HG03159 (cell line): ENCODE data around the gene DHRSX.

Source experiments
- ATAC-seq: cut with Tn5 transposase; IDR thresholded peaks from one replicate; pipeline ENCODE4 v1.9.1; 2021; ENCODE audit warnings: mild to moderate bottlenecking, moderate library complexity; ENCODE audit not compliant: unreplicated experiment

The DHRSX gene

DNA sequence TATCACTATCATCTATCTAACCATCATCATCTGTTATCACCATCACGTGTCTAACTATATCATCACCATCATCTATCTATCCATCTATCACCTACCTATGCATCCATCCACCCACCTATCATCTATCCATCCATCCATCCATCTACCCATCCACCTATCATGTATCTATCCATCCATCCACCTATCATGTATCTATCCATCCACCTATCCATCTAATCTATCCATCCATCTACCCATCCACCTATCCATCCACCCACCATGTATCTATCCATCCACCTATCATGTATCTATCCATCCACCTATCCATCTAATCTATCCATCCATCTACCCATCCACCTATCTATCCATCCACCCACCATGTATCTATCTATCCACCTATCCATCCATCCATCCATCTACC is 316.7 kb downstream of the DHRSX start:
- ATAC-seq, result no peak

- ATAC-seq, result no peak
Observed at GRCh38 chrX:2183193-2183725, 317.5 kb downstream of the DHRSX start.

GRCh38 chrX:2177541-2177940 is 323.2 kb downstream of the DHRSX start:
- ATAC-seq, result no peak

- no peak for ATAC-seq
Observed at GRCh38 chrX:2176733-2177132, 324.0 kb downstream of the DHRSX start.

DNA sequence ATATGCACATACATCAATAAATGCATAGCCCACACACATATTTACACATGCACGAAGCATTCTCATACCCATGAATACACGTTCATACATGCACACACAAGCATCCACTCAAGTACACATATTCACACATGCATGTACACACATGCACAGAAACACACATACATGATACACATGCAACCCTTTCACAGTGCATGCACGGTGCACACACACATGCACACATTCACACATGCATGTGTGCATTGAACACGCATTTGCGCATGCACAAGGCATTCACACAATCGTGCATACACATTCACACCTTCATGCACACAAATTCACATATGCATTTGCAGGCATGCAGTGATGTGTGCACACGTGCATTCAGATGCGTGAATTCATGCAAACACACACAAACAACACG is 324.5 kb downstream of the DHRSX start:
- ATAC-seq, result no peak

GRCh38 chrX:2172359-2172758 is 328.4 kb downstream of the DHRSX start:
- ATAC-seq, result no peak
